H1 (cell line): ENCODE data around the gene RP9. TPM values are rescaled to one million over a fixed set of nuclear protein-coding genes. Genes with fewer than 3 reads are reported as not detected.

Experiments
- CTCF ChIA-PET: fragments of 300-600 bp; sonication (Branson Sonifier 250); formaldehyde crosslinking; loops from one replicate; lab custom pipeline; 2021; ENCODE audit not compliant: partially characterized antibody; lab: Charles Lee
- POLR2A ChIA-PET: fragments of 300-600 bp; sonication (Branson Sonifier 250); formaldehyde crosslinking; loops from one replicate; lab custom pipeline; 2021; ENCODE audit warnings: inconsistent platforms; ENCODE audit not compliant: partially characterized antibody; lab: Charles Lee
- DNase-seq, 2 experiments: peaks; one replicate each; pipeline versions ENCODE4 v3.0.0 to v3.0.0-alpha.2; 2010 to 2022; ENCODE audit warnings: low spot score in 2 of 2, low read depth in 1 of 2, mixed read lengths in 1 of 2
- FAIRE-seq: peaks from 2 replicates; lab custom pipeline; 2011; peaks lifted over from hg19 to GRCh38; lab: Jason Lieb, UNC
- H2AFZ ChIP-seq: 2 replicates; pipeline ENCODE4 v1.8.1; 2012; ENCODE audit warnings: low read length, inconsistent platforms
- H2AK5ac ChIP-seq: 2 replicates; pipeline ENCODE4 v1.6.1; 2013; ENCODE audit warnings: low read depth, low read length
- H2BK120ac ChIP-seq: replicated peaks from 2 replicates; pipeline ENCODE3; 2013; ENCODE audit warnings: low read depth, low read length, inconsistent platforms
- H2BK12ac ChIP-seq: 2 replicates; pipeline ENCODE4 v1.6.1; 2013; ENCODE audit warnings: low read depth, low read length
- H2BK15ac ChIP-seq: 2 replicates; pipeline ENCODE4 v1.6.1; 2013; ENCODE audit warnings: low read length
- H2BK20ac ChIP-seq: 2 replicates; pipeline ENCODE4 v1.6.1; 2013; ENCODE audit warnings: low read length
- H2BK5ac ChIP-seq: 2 replicates; pipeline ENCODE4 v1.6.1; 2013; ENCODE audit warnings: low read depth, low read length
- H3K14ac ChIP-seq: 2 replicates; pipeline ENCODE4 v1.6.1; 2013; ENCODE audit warnings: inconsistent platforms; ENCODE audit not compliant: insufficient read length
- H3K18ac ChIP-seq: 2 replicates; pipeline ENCODE4 v1.6.1; 2013; ENCODE audit warnings: low read length; ENCODE audit errors: extremely low read depth
- H3K23ac ChIP-seq: 2 replicates; pipeline ENCODE4 v1.6.1; 2013; ENCODE audit warnings: inconsistent platforms; ENCODE audit not compliant: insufficient read length
- H3K23me2 ChIP-seq: 2 replicates; pipeline ENCODE4 v1.6.1; 2013; ENCODE audit warnings: low read depth, low read length
- H3K27ac ChIP-seq: 2 replicates; pipeline ENCODE4 v1.6.1; 2011; ENCODE audit warnings: low read depth, low read length, inconsistent platforms
- H3K27me3 ChIP-seq, 4 experiments: replicated peaks in 1 of 4; 1 replicate in 1 of 4; 2 replicates in 3 of 4; pipeline versions ENCODE4 v1.6.1 to v1.8.1; 2011 to 2013; ENCODE audit warnings: low read length in 3 of 4, mild to moderate bottlenecking in 3 of 4, inconsistent platforms in 2 of 4, mixed read lengths in 2 of 4, moderate library complexity in 1 of 4; ENCODE audit not compliant: control insufficient read depth in 3 of 4, insufficient read depth in 3 of 4; ENCODE audit errors: extremely low read depth in 1 of 4
- H3K36me3 ChIP-seq, 4 experiments: 2 replicates each; pipeline versions ENCODE4 v1.6.1 to v1.8.1; 2011 to 2013; ENCODE audit warnings: mild to moderate bottlenecking in 4 of 4, low read length in 3 of 4, moderate library complexity in 2 of 4, control low read depth in 1 of 4, inconsistent platforms in 1 of 4; ENCODE audit not compliant: insufficient read depth in 4 of 4, control insufficient read depth in 2 of 4
- H3K4ac ChIP-seq: replicated peaks from 2 replicates; pipeline ENCODE3; 2013; ENCODE audit warnings: low read length, low read depth, mixed read lengths, inconsistent platforms; ENCODE audit not compliant: insufficient read length
- H3K4me1 ChIP-seq, 4 experiments: replicated peaks in 1 of 4; 1 replicate in 1 of 4; 2 replicates in 3 of 4; pipeline versions ENCODE4 v1.6.1 to v1.8.1; 2011 to 2013; ENCODE audit warnings: low read length in 3 of 4, inconsistent platforms in 2 of 4, mixed read lengths in 1 of 4; ENCODE audit not compliant: insufficient read depth in 4 of 4, control insufficient read depth in 3 of 4
- H3K4me2 ChIP-seq, 2 experiments: 2 replicates each; pipeline versions ENCODE4 v1.6.1 to v1.8.1; 2011 to 2013; ENCODE audit warnings: low read depth in 2 of 2, low read length in 2 of 2, control low read depth in 1 of 2, inconsistent platforms in 1 of 2, mild to moderate bottlenecking in 1 of 2; ENCODE audit not compliant: insufficient read depth in 1 of 2
- H3K4me3 ChIP-seq, 4 experiments: fragments of 200-600, 300-600 bp in 1 of 4; sonication (generic), shearing (Covaris generic), sonication (Bioruptor Twin) in 1 of 4; 2 replicates each; pipeline versions ENCODE4 v1.5.1 to v1.8.1; 2011 to 2016; ENCODE audit warnings: low read length in 4 of 4, low read depth in 3 of 4, control low read depth in 2 of 4, inconsistent platforms in 2 of 4, mild to moderate bottlenecking in 2 of 4, mixed read lengths in 1 of 4, moderate library complexity in 1 of 4; ENCODE audit not compliant: insufficient read depth in 2 of 4; ENCODE audit errors: extremely low read depth in 1 of 4
- H3K56ac ChIP-seq: replicated peaks from 2 replicates; pipeline ENCODE3; 2013; ENCODE audit warnings: low read depth, mild to moderate bottlenecking, mixed read lengths, low read length, inconsistent platforms; ENCODE audit not compliant: insufficient read length
- H3K79me1 ChIP-seq: 2 replicates; pipeline ENCODE4 v1.6.1; 2013; ENCODE audit warnings: low read depth, low read length, control low read depth
- H3K79me2 ChIP-seq, 2 experiments: 2 replicates each; pipeline versions ENCODE4 v1.6.1 to v1.8.1; 2012 to 2013; ENCODE audit warnings: low read length in 2 of 2, mild to moderate bottlenecking in 2 of 2, inconsistent platforms in 1 of 2; ENCODE audit not compliant: insufficient read depth in 2 of 2, control insufficient read depth in 1 of 2
- H3K9ac ChIP-seq, 4 experiments: replicated peaks in 1 of 4; 1 replicate in 1 of 4; 2 replicates in 3 of 4; pipeline versions ENCODE4 v1.6.1 to v1.8.1; 2011 to 2013; ENCODE audit warnings: low read depth in 3 of 4, low read length in 3 of 4, control low read depth in 2 of 4, mild to moderate bottlenecking in 2 of 4, moderate library complexity in 2 of 4, inconsistent platforms in 1 of 4; ENCODE audit errors: extremely low read depth in 1 of 4
- H3K9me3 ChIP-seq, 2 experiments: 2 replicates each; pipeline versions ENCODE4 v1.6.1 to v1.8.1; 2012 to 2013; ENCODE audit warnings: mild to moderate bottlenecking in 2 of 2, moderate library complexity in 2 of 2, control low read depth in 1 of 2, inconsistent platforms in 1 of 2, low read depth in 1 of 2, low read length in 1 of 2, mixed read lengths in 1 of 2; ENCODE audit not compliant: insufficient read depth in 2 of 2
- H4K20me1 ChIP-seq, 2 experiments: replicated peaks in 1 of 2; 2 replicates each; pipeline versions ENCODE3 to v1.8.1; 2011 to 2013; ENCODE audit warnings: inconsistent platforms in 2 of 2, low read length in 2 of 2, mild to moderate bottlenecking in 1 of 2; ENCODE audit not compliant: insufficient read depth in 2 of 2, control insufficient read depth in 1 of 2
- H4K5ac ChIP-seq: 2 replicates; pipeline ENCODE4 v1.6.1; 2013; ENCODE audit warnings: low read length, low read depth, mixed read lengths, inconsistent platforms; ENCODE audit not compliant: insufficient read length
- H4K8ac ChIP-seq: 2 replicates; pipeline ENCODE4 v1.8.0; 2013; ENCODE audit warnings: mild to moderate bottlenecking, moderate library complexity, low read length, inconsistent platforms; ENCODE audit not compliant: insufficient read depth; ENCODE audit errors: extremely low read depth
- H4K91ac ChIP-seq: replicated peaks from 2 replicates; pipeline ENCODE3; 2013; ENCODE audit warnings: low read length, mixed read lengths, inconsistent platforms; ENCODE audit not compliant: insufficient read length
- BACH1 ChIP-seq: IDR thresholded peaks from 2 replicates; pipeline ENCODE4 v1.6.1; 2012; ENCODE audit warnings: low read length, improper control_type of control experiment
- BRCA1 ChIP-seq: IDR thresholded peaks from 2 replicates; pipeline ENCODE4 v1.6.1; 2012; ENCODE audit warnings: low read depth, low read length, improper control_type of control experiment
- CBX5 ChIP-seq: fragments of 300-800, 300-1000 bp; sonication (generic); IDR thresholded peaks from 2 replicates; pipeline ENCODE4 v1.7.1; 2016; ENCODE audit warnings: antibody characterized with exemption, low read length, low read depth
- CBX8 ChIP-seq: fragments of 300-800, 300-1000 bp; sonication (generic); IDR thresholded peaks from 2 replicates; pipeline ENCODE4 v1.7.1; 2016; ENCODE audit warnings: low read depth, low read length, borderline replicate concordance
- CEBPB ChIP-seq: IDR thresholded peaks from 2 replicates; pipeline ENCODE4 v1.6.1; 2012; ENCODE audit warnings: low read depth, low read length
- EP300 ChIP-seq, 2 experiments: IDR thresholded peaks; 1 replicate in 1 of 2; 2 replicates in 1 of 2; pipeline ENCODE4 v1.6.1; 2011 to 2012; ENCODE audit warnings: low read depth in 2 of 2, low read length in 2 of 2, mild to moderate bottlenecking in 2 of 2, borderline replicate concordance in 1 of 2, inconsistent platforms in 1 of 2, moderate library complexity in 1 of 2
- KDM5A ChIP-seq: fragments of 200-600 bp; IDR thresholded peaks from 2 replicates; pipeline ENCODE4 v1.7.1; 2012; ENCODE audit warnings: mild to moderate bottlenecking, low read length, inconsistent platforms, mixed read lengths
- MAFK ChIP-seq: IDR thresholded peaks from 2 replicates; pipeline ENCODE4 v1.6.1; 2012; ENCODE audit warnings: low read depth, mild to moderate bottlenecking, improper control_type of control experiment, low read length
- NRF1 ChIP-seq: IDR thresholded peaks from 2 replicates; pipeline ENCODE4 v1.6.1; 2011; ENCODE audit warnings: mild to moderate bottlenecking, low read depth, low read length, improper control_type of control experiment
- POLR2A ChIP-seq, 2 experiments: IDR thresholded peaks; 1 replicate in 1 of 2; 2 replicates in 1 of 2; pipeline ENCODE4 v1.6.1; 2011; ENCODE audit warnings: low read depth in 2 of 2, low read length in 2 of 2, mild to moderate bottlenecking in 2 of 2; ENCODE audit errors: control extremely low read depth in 1 of 2
- RFX5 ChIP-seq: IDR thresholded peaks from 2 replicates; pipeline ENCODE4 v1.6.1; 2011; ENCODE audit warnings: low read depth, low read length, improper control_type of control experiment, borderline replicate concordance
- RXRA ChIP-seq: IDR thresholded peaks from 2 replicates; pipeline ENCODE4 v1.6.1; 2011; ENCODE audit warnings: low read depth, mild to moderate bottlenecking, low read length, moderate library complexity; ENCODE audit not compliant: insufficient read depth
- SIN3A ChIP-seq, 2 experiments: IDR thresholded peaks in 1 of 2; conservative IDR thresholded peaks in 1 of 2; 2 replicates each; pipeline ENCODE4 v1.6.1; 2011 to 2012; ENCODE audit warnings: low read length in 2 of 2, improper control_type of control experiment in 1 of 2, low read depth in 1 of 2, mild to moderate bottlenecking in 1 of 2
- SIRT6 ChIP-seq: IDR thresholded peaks from one replicate; pipeline ENCODE4 v1.7.1; 2012; ENCODE audit warnings: low read length, inconsistent platforms
- SUZ12 ChIP-seq: fragments of 200-600 bp; sonication (generic); IDR thresholded peaks from 2 replicates; pipeline ENCODE4 v1.6.1; 2012; ENCODE audit warnings: mild to moderate bottlenecking, inconsistent platforms, low read length, moderate library complexity, mixed read lengths
- ZNF274 ChIP-seq: IDR thresholded peaks from 2 replicates; pipeline ENCODE4 v1.7.0; 2012; ENCODE audit warnings: low read length, borderline replicate concordance; ENCODE audit errors: extremely low read depth
- WGBS, 2 experiments: shearing (Covaris generic) in 1 of 2; methylation state at CpG; one replicate each; pipeline versions ENCODE4 v1.1.6 to v1.1.7; 2013 to 2015; ENCODE audit warnings: low lambda C conversion rate in 2 of 2, mixed read lengths in 2 of 2, inconsistent platforms in 1 of 2, low coverage in 1 of 2, missing lambda C conversion rate in 1 of 2; ENCODE audit not compliant: insufficient replicate concordance in 2 of 2, insufficient coverage in 1 of 2, insufficient read length in 1 of 2; ENCODE audit errors: extremely low coverage in 1 of 2, missing lambda C conversion rate in 1 of 2; 5-methylcytosine and 5-hydroxymethylcytosine counted together
- polyA plus RNA-seq, 7 experiments: library from polyadenylated mRNA; depleted of rRNA in 3 of 7; stranded (reverse) in 5 of 7; unstranded in 2 of 7; fragments of >200 nt in 5 of 7; fragments of 200-250 nt in 2 of 7; gene quantifications; 1 replicate in 5 of 7; 2 replicates in 1 of 7; 4 replicates in 1 of 7; pipeline versions ENCODE4 v1.2.1 to v1.2.3, GENCODE V29; 2011 to 2013; ENCODE audit warnings: missing spikeins in 2 of 7, mixed read lengths in 2 of 7
- total RNA-seq: library from RNA; stranded (reverse); fragmentation: NEBNext Ultra II Directional; extraction: Animal tissue kit (Norgen Biotek cat#: 25700); gene quantifications from 2 replicates; pipeline ENCODE4 v1.2.1, GENCODE V29; 2021

RP9 gene
- total and polyA plus RNA-seq, 2 of the 8 experiments (the other 6 are each of a cell fraction or from before 2014, with no cell fraction given) = 11.0 to 12.4 TPM

- Histone ChIP-seq H2BK120ac (no peak overlapping the region), H3K79me1 (no peaks in the 10 kb centered on the region), H4K91ac (no peak overlapping the region), H3K18ac (no peak overlapping the region), H2AK5ac (no peak overlapping the region), H3K4me2 (no peak overlapping the region), H4K8ac (no peak overlapping the region), H3K27ac (no peak overlapping the region), H2AFZ (no peak overlapping the region), H3K23me2 (no peaks in the 10 kb centered on the region), H3K27me3 (no peaks in the 10 kb centered on the region), H3K4me3 (no peak overlapping the region), H3K14ac (no peak overlapping the region), H2BK12ac (no peak overlapping the region), H2BK5ac (no peak overlapping the region), H2BK15ac (no peak overlapping the region), H3K9me3 (no peaks in the 10 kb centered on the region), H3K4me1 (no peaks in the 10 kb centered on the region), H3K79me2 (no peaks in the 10 kb centered on the region), H3K23ac (no peak overlapping the region), H4K5ac (no peak overlapping the region), H3K4ac (no peak overlapping the region), H3K56ac (no peak overlapping the region), H2BK20ac (no peak overlapping the region), H3K36me3 (no peaks in the 10 kb centered on the region), H3K9ac (no peak overlapping the region), H4K20me1 (no peaks in the 10 kb centered on the region)
- ChIA-PET CTCF (no interaction called here), POLR2A (no interaction called here)
- no peak for DNase-seq
- no peak for FAIRE-seq
- 95% methylated on average over 1 of the region's 1 CpG; no CpG with 5 or more reads in 1 of the 2 experiments for whole genome bisulfite sequencing, 2 experiments
- TF ChIP-seq SIN3A (conservative IDR thresholded peaks at IDR 0.05 in 1 of 2, IDR thresholded peaks at IDR 0.05 in 1 of 2; ENCODE audit: low read depth in 1 of 2, low read length in 2 of 2) = no peak
- no peak for TF ChIP-seq POLR2A (IDR thresholded peaks at IDR 0.05; ENCODE audit: control extremely low read depth in 1 of 2, low read depth in 2 of 2, low read length in 2 of 2)
- TF ChIP-seq SIRT6 = no peak
- no peak for TF ChIP-seq BRCA1
- no peak for TF ChIP-seq KDM5A
- TF ChIP-seq EP300 (IDR thresholded peaks at IDR 0.05; ENCODE audit: borderline replicate concordance in 1 of 2, low read depth in 2 of 2, low read length in 2 of 2) = no peak
- TF ChIP-seq ZNF274 = no peak
- TF ChIP-seq CBX5 = no peak
- TF ChIP-seq SUZ12 = no peak
- no peak for TF ChIP-seq RFX5
- no peak for TF ChIP-seq MAFK
- TF ChIP-seq CEBPB = no peak
- TF ChIP-seq BACH1 = no peak
- no peak for TF ChIP-seq RXRA
- no peak for TF ChIP-seq CBX8
- TF ChIP-seq NRF1 = no peak
Observed at GRCh38 chr7:33157311-33157710, 48.1 kb upstream of the RP9 start.
